ENCODE data around the gene NAXD. TPM values are rescaled to one million over a fixed set of nuclear protein-coding genes. Genes with fewer than 3 reads are reported as not detected.

NAXD gene
- total RNA-seq (2012; rRNA removed) (9.4 and 10.2 TPM in 2 replicates), polyA plus RNA-seq (2012; rRNA removed) (24.4 and 27.2 TPM in 2 replicates), Bru-seq, nascent RNA (percentile 84 among the genes with signal in this experiment), BruChase-seq, experiment 1, labeled RNA remaining after a 6-hour chase (percentile 81 among the genes with signal in this experiment), BruChase-seq, experiment 2, labeled RNA remaining after a 2-hour chase (percentile 82 among the genes with signal in this experiment)
- 21.3 and 27.8 TPM in 2 replicates for polyA plus RNA-seq (2012; cell fraction: cytosol; rRNA removed)
- 90.8 and 120 TPM in 2 replicates for polyA plus RNA-seq (2012; cell fraction: nucleus; rRNA removed; ENCODE audit: low replicate concordance)
- long read RNA-seq, partial matches to known transcripts, result 16 of 101 reads
- long read RNA-seq, other reads (novel, unspliced or antisense), result 83 of 101 reads

- Histone ChIP-seq H3K4me3 (ENCODE audit: insufficient read depth, low read depth, low read length) (peak within 1 kb of the TSS; percentile 91), H4K8ac (ENCODE audit: low read depth in 2 of 2, low read length in 2 of 2) (peak within 1 kb of the TSS; percentile 99 to 100), H3K56ac (ENCODE audit: extremely low read depth, insufficient read depth, low read length) (peak within 1 kb of the TSS; percentile 61; the same call in 1 of the 2 replicates), H3K4me2 (ENCODE audit: low read depth, low read length) (peak within 1 kb of the TSS; percentile 82), H3K4me1 (ENCODE audit: control insufficient read depth, insufficient read depth, low read length) (peaks cover 11% of the 10 kb centered on the region), H4K5ac (ENCODE audit: low read depth, low read length) (peak within 1 kb of the TSS; percentile 99), H3K27ac (ENCODE audit: insufficient read depth, low read length) (peak within 1 kb of the TSS; percentile 91), H3K18ac (ENCODE audit: low read depth, low read length) (peak within 1 kb of the TSS; percentile 31), H3K9me3 (ENCODE audit: control insufficient read depth, insufficient read depth, low read length) (no peaks in the 10 kb centered on the region), H2AK9ac (replicated peaks; ENCODE audit: low read depth, low read length, poor library complexity) (peak within 1 kb of the TSS; percentile 92), H3K4ac (ENCODE audit: low read depth, low read length) (peak within 1 kb of the TSS; percentile 87), H3K27me3 (ENCODE audit: control insufficient read depth, insufficient read depth, low read length) (no peaks in the 10 kb centered on the region), H2BK5ac (ENCODE audit: low read depth, low read length, poor library complexity, severe bottlenecking) (peak within 1 kb of the TSS; percentile 94), H2AK5ac (ENCODE audit: low read depth, low read length) (peak within 1 kb of the TSS; percentile 82), H4K91ac (ENCODE audit: insufficient read depth, low read depth, low read length) (peak within 1 kb of the TSS; percentile 88), H3K79me1 (ENCODE audit: low read depth in 1 of 2, low read length in 2 of 2) (peaks cover 2 to 50% of the 10 kb centered on the region in 2 experiments; a peak in 3 of 4 replicates), H2BK15ac (ENCODE audit: low read depth, low read length) (peak within 1 kb of the TSS; percentile 12; the same call in 1 of the 3 replicates), H3K9ac (ENCODE audit: low read depth, low read length) (peak within 1 kb of the TSS; percentile 56), H3K36me3 (ENCODE audit: control insufficient read depth, insufficient read depth, low read length) (no peaks in the 10 kb centered on the region), H3K14ac (replicated peaks; ENCODE audit: low read depth, low read length) (peak within 1 kb of the TSS; percentile 89; the same call in 1 of the 2 replicates), H3K9me1 (ENCODE audit: insufficient read depth, low read length) (peaks cover 11% of the 10 kb centered on the region), H2BK120ac (ENCODE audit: low read depth, low read length) (peak within 1 kb of the TSS; percentile 79; the same call in 1 of the 2 replicates), H2AFZ (replicated peaks; ENCODE audit: low read length, poor library complexity) (peak within 1 kb of the TSS; percentile 98), H4K20me1 (ENCODE audit: insufficient read depth, low read length) (peaks cover 32% of the 10 kb centered on the region), H3K23ac (ENCODE audit: low read depth, low read length) (peak within 1 kb of the TSS; percentile 86), H2BK20ac (ENCODE audit: low read depth, low read length) (peak within 1 kb of the TSS; percentile 16; the same call in 1 of the 2 replicates)
- ChIA-PET CTCF (no interaction called here), POLR2A (ENCODE audit: unreplicated experiment) (interaction anchor here (0.9 kb wide), 1 partner anchor 96 kb away, joined by 4 read pairs; no protein-coding TSS in a partner anchor)
- peak; percentile 89 for ATAC-seq (ENCODE audit: low read depth)
- 0% methylated on average over 21 of the region's 95 CpGs; no CpG with 5 or more reads in 1 of the 2 experiments for WGBS, 2 experiments (ENCODE audit: extremely low coverage in 2 of 2, insufficient read length in 1 of 2)
- in situ Hi-C loops (cut with MboI; ENCODE audit: low sequenced_read_pairs), result no loop called here
- peak; percentile 93 for DNase-seq
- BruUV-seq (replicated peaks), result no TSS peak
- intact Hi-C loops (cut with micrococcal nuclease), result loop anchor here (2.0 kb wide), 1 partner anchor 97 kb away; the partner anchor contains the start of gene ING1
- dilution Hi-C loops (cut with HindIII; ENCODE audit: low sequenced_read_pairs, unreplicated experiment), result no loop called here
- no peak for TF ChIP-seq FOS (IDR thresholded peaks at IDR 0.05; ENCODE audit: low read depth, low read length)
- no peak for TF ChIP-seq MXI1 (IDR thresholded peaks at IDR 0.05; ENCODE audit: borderline replicate concordance, low read depth, low read length)
- TF ChIP-seq CTCF (conservative IDR thresholded peaks at IDR 0.05; ENCODE audit: low read depth, low read length), result no peak
- no peak for TF ChIP-seq MAZ (IDR thresholded peaks at IDR 0.05; ENCODE audit: borderline replicate concordance, low read depth, low read length)
- TF ChIP-seq CHD1 (IDR thresholded peaks at IDR 0.05; ENCODE audit: low read depth, low read length), result 0 out of 2 replicates have a peak, but pooled peaks have one; percentile 67
- TF ChIP-seq ELK1 (IDR thresholded peaks at IDR 0.05; ENCODE audit: borderline replicate concordance, low read depth, low read length), result no peak
- no peak for TF ChIP-seq NFE2L2 (IDR thresholded peaks at IDR 0.05; ENCODE audit: low read depth, low read length)
- no peak for TF ChIP-seq SMC3 (IDR thresholded peaks at IDR 0.05; ENCODE audit: low read depth, low read length)
- TF ChIP-seq BHLHE40 (IDR thresholded peaks at IDR 0.05; ENCODE audit: low read depth, low read length), result no peak
- TF ChIP-seq CEBPB (IDR thresholded peaks at IDR 0.05; ENCODE audit: low read depth, low read length), result peak; percentile 54
- TF ChIP-seq MAFK (IDR thresholded peaks at IDR 0.05; ENCODE audit: low read depth, low read length), result no peak
- no peak for TF ChIP-seq RAD21 (IDR thresholded peaks at IDR 0.05; ENCODE audit: low read length)
- TF ChIP-seq POLR2A (IDR thresholded peaks at IDR 0.05; ENCODE audit: low read depth, low read length), result peak; percentile 52; the same call in 1 of the 2 replicates
These were observed at the start of gene NAXD for GRCh38 chr13:110615322-110616102. TSS of gene NAXD (plus strand) at chr13:110615545. CDS start at chr13:110615602, 57 bp downstream.
